GM23248 (cell line): ENCODE measurements around the gene DNAH11. TPM values are rescaled to one million over a fixed set of nuclear protein-coding genes. Genes with fewer than 3 reads are reported as not detected.

ENCODE experiments used
- DNase-seq: peaks from one replicate; pipeline ENCODE4 v3.0.0-alpha.2; 2015
- H2AFZ ChIP-seq: fragments of 200-600 bp; sonication (generic); 2 replicates; pipeline ENCODE4 v1.6.1; 2016; ENCODE audit warnings: antibody characterized with exemption
- H3F3A ChIP-seq: fragments of 200-600 bp; sonication (generic); 2 replicates; pipeline ENCODE4 v1.6.1; 2016; ENCODE audit warnings: mild to moderate bottlenecking, antibody characterized with exemption, mixed run types; ENCODE audit not compliant: insufficient read depth
- H3K27ac ChIP-seq: fragments of 200-600 bp; sonication (generic); 2 replicates; pipeline ENCODE4 v1.5.1; 2016; ENCODE audit warnings: mild to moderate bottlenecking
- H3K27me3 ChIP-seq: fragments of 200-600 bp; sonication (generic); replicated peaks from 2 replicates; pipeline ENCODE4 v1.6.1; 2016; ENCODE audit warnings: mild to moderate bottlenecking; ENCODE audit not compliant: insufficient read depth
- H3K36me3 ChIP-seq: fragments of 200-600 bp; sonication (generic); 2 replicates; pipeline ENCODE4 v1.6.1; 2016; ENCODE audit warnings: low read depth, mild to moderate bottlenecking
- H3K4me1 ChIP-seq: fragments of 200-600 bp; sonication (generic); 2 replicates; pipeline ENCODE4 v1.6.1; 2016; ENCODE audit warnings: mild to moderate bottlenecking; ENCODE audit not compliant: insufficient read depth
- H3K4me2 ChIP-seq: fragments of 200-600 bp; sonication (generic); one replicate; pipeline ENCODE4 v1.6.1; 2016; ENCODE audit warnings: mild to moderate bottlenecking; ENCODE audit not compliant: unreplicated experiment
- H3K4me3 ChIP-seq: fragments of 200-600 bp; sonication (generic); 2 replicates; pipeline ENCODE4 v1.5.1; 2016; ENCODE audit warnings: mild to moderate bottlenecking
- H3K79me2 ChIP-seq: fragments of 200-600 bp; sonication (generic); 2 replicates; pipeline ENCODE4 v1.6.1; 2016; ENCODE audit warnings: mild to moderate bottlenecking; ENCODE audit not compliant: insufficient read depth
- H3K9ac ChIP-seq: fragments of 200-600 bp; sonication (generic); 2 replicates; pipeline ENCODE4 v1.6.1; 2016; ENCODE audit warnings: mild to moderate bottlenecking
- H3K9me2 ChIP-seq: fragments of 200-600 bp; sonication (generic); 2 replicates; pipeline ENCODE4 v1.6.1; 2016; ENCODE audit warnings: mixed run types, mild to moderate bottlenecking, moderate library complexity; ENCODE audit not compliant: insufficient read depth
- H3K9me3 ChIP-seq: fragments of 200-600 bp; sonication (generic); one replicate; pipeline ENCODE4 v1.6.1; 2017; ENCODE audit warnings: low read depth
- H4K20me1 ChIP-seq: fragments of 200-600 bp; sonication (generic); 2 replicates; pipeline ENCODE4 v1.6.0; 2016; ENCODE audit not compliant: insufficient read depth
- EZH2 ChIP-seq: fragments of 200-600 bp; sonication (generic); IDR thresholded peaks from 2 replicates; pipeline ENCODE4 v1.6.1; 2018; ENCODE audit warnings: antibody characterized with exemption, mild to moderate bottlenecking; ENCODE audit not compliant: insufficient read depth, poor library complexity, severe bottlenecking
- EZH2phosphoT487 ChIP-seq: fragments of 200-600 bp; sonication (generic); IDR thresholded peaks from 2 replicates; pipeline ENCODE4 v1.6.1; 2018; ENCODE audit warnings: antibody characterized with exemption, moderate library complexity, mild to moderate bottlenecking, low read depth; ENCODE audit not compliant: insufficient read depth
- WGBS, 2 experiments: methylation state at CpG; one replicate each; pipeline ENCODE4 v1.1.6; 2015 to 2017; ENCODE audit warnings: low lambda C conversion rate in 2 of 2, low coverage in 1 of 2; ENCODE audit errors: missing lambda C conversion rate in 2 of 2; 5-methylcytosine and 5-hydroxymethylcytosine counted together
- in situ Hi-C: fragments of 300-500 bp; cut with MboI; formaldehyde crosslinking; loops from 2 replicates; pipeline ENCODE4 v1.15.0; 2020
- polyA plus RNA-seq: library from polyadenylated mRNA; unstranded; fragments of >200 nt; fragmentation: Nextera tagmentation; extraction: Ambion mirVana; gene quantifications from 2 replicates; pipeline ENCODE4 v1.2.1, GENCODE V29; 2016
- total RNA-seq: library from RNA; depleted of rRNA; stranded (reverse); fragments of >200 nt; shearing (Covaris generic); gene quantifications from 2 replicates; pipeline ENCODE4 v1.2.3, GENCODE V29; 2014

Gene DNAH11
- total and polyA plus RNA-seq, 2 experiments from 2014 or later = 0.91 to 3.1 TPM

DNA sequence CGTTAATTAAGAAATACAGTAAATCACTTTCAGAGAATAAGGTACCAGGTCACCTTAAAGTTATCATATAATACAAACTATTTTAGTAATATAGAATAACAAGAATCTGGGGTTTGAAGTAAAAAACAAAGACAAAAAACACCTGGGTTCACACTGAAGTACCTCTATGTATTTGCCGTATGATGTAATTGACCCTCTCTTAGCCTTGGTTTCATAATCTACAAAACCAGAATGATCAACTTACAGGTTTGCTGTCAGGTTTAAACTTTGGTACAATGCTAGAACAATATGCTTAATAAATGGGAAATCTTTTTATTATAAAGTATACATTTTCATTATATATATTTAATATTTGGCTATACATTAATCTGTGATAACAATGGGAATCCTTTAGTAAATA is 344.5 kb downstream of the DNAH11 start:
- no peak for DNase-seq
- Histone ChIP-seq H4K20me1 (no peaks in the 10 kb centered on the region), H3K27ac (no peak overlapping the region), H3K27me3 (no peaks in the 10 kb centered on the region), H3K4me1 (no peaks in the 10 kb centered on the region), H3K79me2 (no peaks in the 10 kb centered on the region), H3K9me2 (no peaks in the 10 kb centered on the region), H3F3A (no peaks in the 10 kb centered on the region), H2AFZ (no peak overlapping the region), H3K9ac (no peak overlapping the region), H3K9me3 (no peaks in the 10 kb centered on the region), H3K36me3 (no peaks in the 10 kb centered on the region), H3K4me3 (no peak overlapping the region), H3K4me2 (no peak overlapping the region)
- in situ Hi-C loops = no loop called here
- no peak for TF ChIP-seq EZH2
- TF ChIP-seq EZH2phosphoT487 = no peak
- 83 to 88% methylated on average over 2 of the region's 2 CpGs for WGBS, 2 experiments

DNA sequence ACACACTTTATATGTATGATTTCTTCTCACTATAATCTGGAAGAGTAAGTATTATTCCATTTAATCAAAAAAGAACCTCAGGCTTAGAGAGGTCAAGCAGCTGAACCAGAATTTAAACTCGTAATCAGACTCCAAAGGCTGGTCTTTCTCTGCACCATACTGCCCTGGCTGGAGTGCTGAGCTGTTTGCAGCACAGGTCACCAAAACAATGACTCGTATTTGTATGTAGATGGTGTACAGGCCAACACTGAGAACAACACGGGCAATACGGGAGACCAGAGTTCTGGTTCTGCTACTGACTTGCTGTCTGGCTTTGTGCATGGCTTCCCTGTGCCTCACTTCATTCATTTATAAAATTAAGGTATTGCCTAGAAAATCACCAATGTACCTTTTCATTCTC is 344.9 kb downstream of the DNAH11 start:
- Histone ChIP-seq H3K4me3 (no peak overlapping the region), H3K9ac (no peak overlapping the region), H3K4me2 (no peak overlapping the region), H2AFZ (no peak overlapping the region), H3K4me1 (no peaks in the 10 kb centered on the region), H3K79me2 (no peaks in the 10 kb centered on the region), H3K27me3 (no peaks in the 10 kb centered on the region), H3K36me3 (no peaks in the 10 kb centered on the region), H3F3A (no peaks in the 10 kb centered on the region), H3K9me2 (no peaks in the 10 kb centered on the region), H3K27ac (no peak overlapping the region), H4K20me1 (no peaks in the 10 kb centered on the region), H3K9me3 (no peaks in the 10 kb centered on the region)
- DNase-seq = no peak
- WGBS, 2 experiments = 93 to 99% methylated on average over 4 of the region's 4 CpGs
- in situ Hi-C loops = no loop called here
- no peak for TF ChIP-seq EZH2
- no peak for TF ChIP-seq EZH2phosphoT487

GRCh38 chr7:21891291-21891690 is 348.5 kb downstream of the DNAH11 start:
- Histone ChIP-seq H3F3A (no peaks in the 10 kb centered on the region), H2AFZ (no peak overlapping the region), H3K4me1 (no peaks in the 10 kb centered on the region), H3K27me3 (no peaks in the 10 kb centered on the region), H3K36me3 (no peaks in the 10 kb centered on the region), H3K4me3 (no peak overlapping the region), H3K9me2 (no peaks in the 10 kb centered on the region), H3K79me2 (no peaks in the 10 kb centered on the region), H4K20me1 (no peaks in the 10 kb centered on the region), H3K27ac (no peak overlapping the region), H3K4me2 (no peak overlapping the region), H3K9ac (no peak overlapping the region), H3K9me3 (no peaks in the 10 kb centered on the region)
- no peak for DNase-seq
- WGBS, 2 experiments = 81 to 89% methylated on average over 3 of the region's 3 CpGs
- in situ Hi-C loops = no loop called here
- no peak for TF ChIP-seq EZH2
- no peak for TF ChIP-seq EZH2phosphoT487

- no peaks in the 10 kb centered on the region for H3F3A ChIP-seq
- H2AFZ ChIP-seq = no peak overlapping the region
- H3K4me1 ChIP-seq = no peaks in the 10 kb centered on the region
- no peaks in the 10 kb centered on the region for H3K9me2 ChIP-seq
- no peak overlapping the region for H3K4me3 ChIP-seq
- no peaks in the 10 kb centered on the region for H4K20me1 ChIP-seq
- H3K9me3 ChIP-seq = no peaks in the 10 kb centered on the region
- H3K27me3 ChIP-seq = no peaks in the 10 kb centered on the region
- no peak for TF ChIP-seq EZH2phosphoT487
- TF ChIP-seq EZH2 = no peak
- no peak overlapping the region for H3K4me2 ChIP-seq
- H3K27ac ChIP-seq = no peak overlapping the region
- in situ Hi-C loops = no loop called here
- no peaks in the 10 kb centered on the region for H3K79me2 ChIP-seq
- peaks cover 6% of the 10 kb centered on the region; the same call in 1 of the 2 replicates for H3K36me3 ChIP-seq
- DNase-seq = no peak
- no peak overlapping the region for H3K9ac ChIP-seq
- WGBS, 2 experiments = 92 to 95% methylated on average over 3 of the region's 3 CpGs
Measured at GRCh38 chr7:21893401-21893800, 350.6 kb downstream of the DNAH11 start.
